Measurements from ENCODE around the gene LEMD3.

GRCh38 chr12:65208964-65209654, 39.7 kb downstream of the LEMD3 start:
- TF ChIP-seq ZNF24 (tag by site-specific recombination; IDR thresholded peaks at IDR 0.05) (no peak), ZNF155 (tag by site-specific recombination; IDR thresholded peaks at IDR 0.05) (no peak), YY1 (tag by site-specific recombination; IDR thresholded peaks at IDR 0.05) (no peak), TSHZ1 (tag by site-specific recombination; IDR thresholded peaks at IDR 0.05; ENCODE audit: borderline replicate concordance) (no peak), SETDB1 (IDR thresholded peaks at IDR 0.05; ENCODE audit: insufficient read length, low read length) (no peak), HOXA7 (CRISPR knock-in tag; IDR thresholded peaks at IDR 0.05; ENCODE audit: borderline replicate concordance) (no peak), ZNF521 (tag by site-specific recombination; IDR thresholded peaks at IDR 0.05) (no peak), ZNF777 (tag by site-specific recombination; IDR thresholded peaks at IDR 0.05; ENCODE audit: borderline replicate concordance) (no peak), MYNN (tag by site-specific recombination; IDR thresholded peaks at IDR 0.05; ENCODE audit: borderline replicate concordance) (no peak), IKZF3 (tag by site-specific recombination; IDR thresholded peaks at IDR 0.05) (no peak)
- TF ChIP-seq, protein P1, sequence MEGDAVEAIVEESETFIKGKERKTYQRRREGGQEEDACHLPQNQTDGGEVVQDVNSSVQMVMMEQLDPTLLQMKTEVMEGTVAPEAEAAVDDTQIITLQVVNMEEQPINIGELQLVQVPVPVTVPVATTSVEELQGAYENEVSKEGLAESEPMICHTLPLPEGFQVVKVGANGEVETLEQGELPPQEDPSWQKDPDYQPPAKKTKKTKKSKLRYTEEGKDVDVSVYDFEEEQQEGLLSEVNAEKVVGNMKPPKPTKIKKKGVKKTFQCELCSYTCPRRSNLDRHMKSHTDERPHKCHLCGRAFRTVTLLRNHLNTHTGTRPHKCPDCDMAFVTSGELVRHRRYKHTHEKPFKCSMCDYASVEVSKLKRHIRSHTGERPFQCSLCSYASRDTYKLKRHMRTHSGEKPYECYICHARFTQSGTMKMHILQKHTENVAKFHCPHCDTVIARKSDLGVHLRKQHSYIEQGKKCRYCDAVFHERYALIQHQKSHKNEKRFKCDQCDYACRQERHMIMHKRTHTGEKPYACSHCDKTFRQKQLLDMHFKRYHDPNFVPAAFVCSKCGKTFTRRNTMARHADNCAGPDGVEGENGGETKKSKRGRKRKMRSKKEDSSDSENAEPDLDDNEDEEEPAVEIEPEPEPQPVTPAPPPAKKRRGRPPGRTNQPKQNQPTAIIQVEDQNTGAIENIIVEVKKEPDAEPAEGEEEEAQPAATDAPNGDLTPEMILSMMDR (tag by site-specific recombination; IDR thresholded peaks at IDR 0.05) = no peak
- TF ChIP-seq, protein P2, sequence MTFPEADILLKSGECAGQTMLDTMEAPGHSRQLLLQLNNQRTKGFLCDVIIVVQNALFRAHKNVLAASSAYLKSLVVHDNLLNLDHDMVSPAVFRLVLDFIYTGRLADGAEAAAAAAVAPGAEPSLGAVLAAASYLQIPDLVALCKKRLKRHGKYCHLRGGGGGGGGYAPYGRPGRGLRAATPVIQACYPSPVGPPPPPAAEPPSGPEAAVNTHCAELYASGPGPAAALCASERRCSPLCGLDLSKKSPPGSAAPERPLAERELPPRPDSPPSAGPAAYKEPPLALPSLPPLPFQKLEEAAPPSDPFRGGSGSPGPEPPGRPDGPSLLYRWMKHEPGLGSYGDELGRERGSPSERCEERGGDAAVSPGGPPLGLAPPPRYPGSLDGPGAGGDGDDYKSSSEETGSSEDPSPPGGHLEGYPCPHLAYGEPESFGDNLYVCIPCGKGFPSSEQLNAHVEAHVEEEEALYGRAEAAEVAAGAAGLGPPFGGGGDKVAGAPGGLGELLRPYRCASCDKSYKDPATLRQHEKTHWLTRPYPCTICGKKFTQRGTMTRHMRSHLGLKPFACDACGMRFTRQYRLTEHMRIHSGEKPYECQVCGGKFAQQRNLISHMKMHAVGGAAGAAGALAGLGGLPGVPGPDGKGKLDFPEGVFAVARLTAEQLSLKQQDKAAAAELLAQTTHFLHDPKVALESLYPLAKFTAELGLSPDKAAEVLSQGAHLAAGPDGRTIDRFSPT (tag by site-specific recombination; IDR thresholded peaks at IDR 0.05) = no peak

Measured in HEK293 (cell line).